ENCODE results near the gene PRKCB. TPM values are rescaled to one million over a fixed set of nuclear protein-coding genes. Genes with fewer than 3 reads are reported as not detected.

PRKCB gene
- polyA plus RNA-seq, 1 donor from 2014 or later, result 27.6 TPM

DNA sequence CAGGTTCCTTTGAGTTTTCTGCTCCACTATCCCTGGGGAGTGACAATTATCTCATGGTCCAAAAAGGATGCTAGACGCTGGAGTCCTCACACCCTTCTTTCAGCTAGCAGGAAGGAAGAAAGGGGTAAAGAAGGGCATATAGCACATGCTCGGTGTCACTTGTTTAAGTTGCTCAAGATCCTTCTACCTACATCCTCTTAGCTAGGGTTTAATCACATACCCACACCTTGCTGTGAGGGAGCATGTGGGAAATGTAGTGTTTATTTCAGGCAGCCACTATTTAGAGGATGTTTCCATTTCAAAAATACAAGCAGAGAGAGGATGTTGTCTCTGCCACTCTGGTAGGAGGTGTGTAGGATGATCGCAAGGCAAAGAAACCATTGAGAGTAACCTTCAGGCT is 4.5 kb downstream of the PRKCB start:
- Histone ChIP-seq H3K9ac (ENCODE audit: low read length) (no peak overlapping the region), H3K9me2 (ENCODE audit: insufficient read depth, low read length) (no peaks in the 10 kb centered on the region), H3K79me2 (replicated peaks; ENCODE audit: insufficient read depth, low read length) (no peaks in the 10 kb centered on the region), H3K27ac (ENCODE audit: low read length) (no peak overlapping the region), H3K9me3 (ENCODE audit: low read length) (no peaks in the 10 kb centered on the region), H3K4me2 (ENCODE audit: low read length) (no peak overlapping the region), H3K4me3 (ENCODE audit: low read length) (no peak overlapping the region), H3K27me3 (ENCODE audit: insufficient read depth, low read depth, low read length) (peaks cover 17% of the 10 kb centered on the region), H3K36me3 (ENCODE audit: insufficient read depth, low read length) (no peaks in the 10 kb centered on the region), H3F3A (ENCODE audit: insufficient read depth, low read length, poor library complexity, severe bottlenecking) (no peaks in the 10 kb centered on the region), H4K20me1 (ENCODE audit: insufficient read depth) (no peaks in the 10 kb centered on the region), H2AFZ (ENCODE audit: low read depth, low read length) (no peak overlapping the region)
- no peak for TF ChIP-seq SMC3 (conservative IDR thresholded peaks at IDR 0.05; ENCODE audit: poor library complexity)
- TF ChIP-seq CTCF (IDR thresholded peaks at IDR 0.05; ENCODE audit: poor library complexity, severe bottlenecking), result no peak
- no peak for TF ChIP-seq RAD21 (conservative IDR thresholded peaks at IDR 0.05)
- no peak for TF ChIP-seq POLR2AphosphoS5 (IDR thresholded peaks at IDR 0.05)
- TF ChIP-seq MXI1 (conservative IDR thresholded peaks at IDR 0.05; ENCODE audit: poor library complexity, severe bottlenecking), result no peak
- TF ChIP-seq EZH2 (IDR thresholded peaks at IDR 0.05; ENCODE audit: borderline replicate concordance, insufficient read depth, low read length, poor library complexity, severe bottlenecking), result no peak
- TF ChIP-seq TAF1 (IDR thresholded peaks at IDR 0.05; ENCODE audit: low read depth), result no peak
- TF ChIP-seq EP300 (conservative IDR thresholded peaks at IDR 0.05; ENCODE audit: poor library complexity, severe bottlenecking), result no peak
- TF ChIP-seq, protein P1, sequence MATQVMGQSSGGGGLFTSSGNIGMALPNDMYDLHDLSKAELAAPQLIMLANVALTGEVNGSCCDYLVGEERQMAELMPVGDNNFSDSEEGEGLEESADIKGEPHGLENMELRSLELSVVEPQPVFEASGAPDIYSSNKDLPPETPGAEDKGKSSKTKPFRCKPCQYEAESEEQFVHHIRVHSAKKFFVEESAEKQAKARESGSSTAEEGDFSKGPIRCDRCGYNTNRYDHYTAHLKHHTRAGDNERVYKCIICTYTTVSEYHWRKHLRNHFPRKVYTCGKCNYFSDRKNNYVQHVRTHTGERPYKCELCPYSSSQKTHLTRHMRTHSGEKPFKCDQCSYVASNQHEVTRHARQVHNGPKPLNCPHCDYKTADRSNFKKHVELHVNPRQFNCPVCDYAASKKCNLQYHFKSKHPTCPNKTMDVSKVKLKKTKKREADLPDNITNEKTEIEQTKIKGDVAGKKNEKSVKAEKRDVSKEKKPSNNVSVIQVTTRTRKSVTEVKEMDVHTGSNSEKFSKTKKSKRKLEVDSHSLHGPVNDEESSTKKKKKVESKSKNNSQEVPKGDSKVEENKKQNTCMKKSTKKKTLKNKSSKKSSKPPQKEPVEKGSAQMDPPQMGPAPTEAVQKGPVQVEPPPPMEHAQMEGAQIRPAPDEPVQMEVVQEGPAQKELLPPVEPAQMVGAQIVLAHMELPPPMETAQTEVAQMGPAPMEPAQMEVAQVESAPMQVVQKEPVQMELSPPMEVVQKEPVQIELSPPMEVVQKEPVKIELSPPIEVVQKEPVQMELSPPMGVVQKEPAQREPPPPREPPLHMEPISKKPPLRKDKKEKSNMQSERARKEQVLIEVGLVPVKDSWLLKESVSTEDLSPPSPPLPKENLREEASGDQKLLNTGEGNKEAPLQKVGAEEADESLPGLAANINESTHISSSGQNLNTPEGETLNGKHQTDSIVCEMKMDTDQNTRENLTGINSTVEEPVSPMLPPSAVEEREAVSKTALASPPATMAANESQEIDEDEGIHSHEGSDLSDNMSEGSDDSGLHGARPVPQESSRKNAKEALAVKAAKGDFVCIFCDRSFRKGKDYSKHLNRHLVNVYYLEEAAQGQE (IDR thresholded peaks at IDR 0.05; ENCODE audit: borderline replicate concordance), result no peak

GRCh38 chr16:23842137-23842600 is 6.4 kb downstream of the PRKCB start:
- Histone ChIP-seq H3K9ac (ENCODE audit: low read length) (no peak overlapping the region), H3K27me3 (ENCODE audit: insufficient read depth, low read depth, low read length) (peaks cover 7% of the 10 kb centered on the region), H3K27ac (ENCODE audit: low read length) (no peak overlapping the region), H3F3A (ENCODE audit: insufficient read depth, low read length, poor library complexity, severe bottlenecking) (no peaks in the 10 kb centered on the region), H2AFZ (ENCODE audit: low read depth, low read length) (no peak overlapping the region), H3K4me2 (ENCODE audit: low read length) (no peak overlapping the region), H3K9me2 (ENCODE audit: insufficient read depth, low read length) (no peaks in the 10 kb centered on the region), H3K36me3 (ENCODE audit: insufficient read depth, low read length) (no peaks in the 10 kb centered on the region), H3K9me3 (ENCODE audit: low read length) (no peaks in the 10 kb centered on the region), H4K20me1 (ENCODE audit: insufficient read depth) (no peaks in the 10 kb centered on the region), H3K4me3 (ENCODE audit: low read length) (no peak overlapping the region), H3K79me2 (replicated peaks; ENCODE audit: insufficient read depth, low read length) (no peaks in the 10 kb centered on the region)
- TF ChIP-seq EP300 (conservative IDR thresholded peaks at IDR 0.05; ENCODE audit: poor library complexity, severe bottlenecking) (no peak), MXI1 (conservative IDR thresholded peaks at IDR 0.05; ENCODE audit: poor library complexity, severe bottlenecking) (no peak), SMC3 (conservative IDR thresholded peaks at IDR 0.05; ENCODE audit: poor library complexity) (no peak), CTCF (IDR thresholded peaks at IDR 0.05; ENCODE audit: poor library complexity, severe bottlenecking) (no peak), RAD21 (conservative IDR thresholded peaks at IDR 0.05) (no peak)

Measured in neural cell (in vitro differentiated cells).